DND-41 (cell line): ENCODE measurements around the gene FNBP1L.

Experiments
- CTCF ChIP-seq: IDR thresholded peaks from 2 replicates; pipeline ENCODE4 v1.5.1; 2012; ENCODE audit warnings: borderline replicate concordance, low read length, moderate library complexity, mild to moderate bottlenecking; ENCODE audit not compliant: poor library complexity, severe bottlenecking; ENCODE audit errors: extremely low read depth
- EZH2 ChIP-seq: IDR thresholded peaks from 3 replicates; pipeline ENCODE4 v1.6.1; 2012; ENCODE audit warnings: borderline replicate concordance, low read depth, mild to moderate bottlenecking, moderate library complexity, low read length, inconsistent platforms; ENCODE audit not compliant: severe bottlenecking

- TF ChIP-seq CTCF: no peak
- no peak for TF ChIP-seq EZH2
Measured at GRCh38 chr1:93434987-93435386, 12.9 kb upstream of the FNBP1L start.
